HepG2 (cell line): ENCODE results near the gene FOXK2. TPM values are rescaled to one million over a fixed set of nuclear protein-coding genes. Genes with fewer than 3 reads are reported as not detected.

Source experiments
- CBX1 ChIP-seq: IDR thresholded peaks from one replicate; pipeline ENCODE4 v1.6.1; 2016; ENCODE audit warnings: antibody characterized with exemption, low read depth
- FOXA1 ChIP-seq, 2 experiments: fragments of 450-650 bp in 1 of 2; sonication (generic) in 1 of 2; formaldehyde crosslinking in 1 of 2; IDR thresholded peaks; 2 replicates each; pipeline versions ENCODE4 v1.4.0 to v1.6.1; 2016 to 2020; ENCODE audit warnings: missing genetic modification reagents in 1 of 2
- GFI1 ChIP-seq: sonication (generic); formaldehyde crosslinking; IDR thresholded peaks from 2 replicates; pipeline ENCODE4 v1.5.0; 2020; ENCODE audit warnings: missing genetic modification reagents, mild to moderate bottlenecking, borderline replicate concordance
- HDAC6 ChIP-seq: fragments of 200-600 bp; sonication (generic); IDR thresholded peaks from 2 replicates; pipeline ENCODE4 v1.7.0; 2017; ENCODE audit warnings: mild to moderate bottlenecking, antibody characterized with exemption, low read length, low read depth
- NCOA5 ChIP-seq: sonication (generic); formaldehyde crosslinking; IDR thresholded peaks from 2 replicates; pipeline ENCODE4 v1.4.0; 2020; ENCODE audit warnings: missing genetic modification reagents
- PHF5A ChIP-seq: IDR thresholded peaks from one replicate; pipeline ENCODE4 v1.6.1; 2018; ENCODE audit warnings: low read depth, missing genetic modification reagents; ENCODE audit not compliant: unreplicated experiment
- POGZ ChIP-seq: sonication (generic); formaldehyde crosslinking; IDR thresholded peaks from 2 replicates; pipeline ENCODE4 v1.4.0; 2020; ENCODE audit warnings: mild to moderate bottlenecking, missing genetic modification reagents
- SIX1 ChIP-seq: sonication (generic); formaldehyde crosslinking; IDR thresholded peaks from 2 replicates; pipeline ENCODE4 v1.4.0; 2020; ENCODE audit warnings: missing genetic modification reagents, borderline replicate concordance
- SMC3 ChIP-seq: IDR thresholded peaks from 2 replicates; pipeline ENCODE4 v1.6.1; 2011; ENCODE audit warnings: low read length, improper control_type of control experiment
- SRSF4 ChIP-seq: fragments of 200-400 bp; formaldehyde crosslinking; IDR thresholded peaks from one replicate; pipeline ENCODE4 v1.6.1; 2018; ENCODE audit warnings: mild to moderate bottlenecking, low read depth, low read length, moderate library complexity; ENCODE audit not compliant: poor library complexity, severe bottlenecking
- SSRP1 ChIP-seq: IDR thresholded peaks from 2 replicates; pipeline ENCODE4 v1.6.1; 2016; ENCODE audit warnings: control low read depth
- SYNCRIP ChIP-seq: fragments of 200-400 bp; formaldehyde crosslinking; IDR thresholded peaks from 2 replicates; pipeline ENCODE4 v1.6.1; 2018; ENCODE audit warnings: mild to moderate bottlenecking, low read depth, low read length; ENCODE audit not compliant: insufficient read depth
- ZNF136 ChIP-seq: sonication (generic); formaldehyde crosslinking; IDR thresholded peaks from 2 replicates; pipeline ENCODE4 v1.8.1; 2022; ENCODE audit warnings: low read depth, mild to moderate bottlenecking, moderate library complexity, missing genetic modification reagents
- ZNF224 ChIP-seq: sonication (generic); formaldehyde crosslinking; IDR thresholded peaks from 2 replicates; pipeline ENCODE4 v1.5.0; 2020; ENCODE audit warnings: mild to moderate bottlenecking, missing genetic modification reagents
- ZNF563 ChIP-seq: sonication (generic); formaldehyde crosslinking; IDR thresholded peaks from 2 replicates; pipeline ENCODE4 v1.8.0; 2022; ENCODE audit warnings: mild to moderate bottlenecking, moderate library complexity, missing genetic modification reagents
- ZNF615 ChIP-seq: sonication (generic); formaldehyde crosslinking; IDR thresholded peaks from 2 replicates; pipeline ENCODE4 v1.5.0; 2020; ENCODE audit warnings: mild to moderate bottlenecking, missing genetic modification reagents, borderline replicate concordance
- ZNF644 ChIP-seq: IDR thresholded peaks from 2 replicates; pipeline ENCODE4 v1.6.1; 2016; ENCODE audit warnings: low read depth
- ZNF75D ChIP-seq: sonication (generic); formaldehyde crosslinking; IDR thresholded peaks from 2 replicates; pipeline ENCODE4 v1.8.1; 2023; ENCODE audit warnings: missing genetic modification reagents, mild to moderate bottlenecking, borderline replicate concordance
- ZNF781 ChIP-seq: sonication (generic); formaldehyde crosslinking; IDR thresholded peaks from 2 replicates; pipeline ENCODE4 v1.5.1; 2020; ENCODE audit warnings: borderline replicate concordance, mild to moderate bottlenecking, missing genetic modification reagents; ENCODE audit errors: not compliant biosample characterization
- polyA plus RNA-seq, 8 experiments: library from polyadenylated mRNA; depleted of rRNA in 3 of 8; stranded (reverse) in 7 of 8; unstranded in 1 of 8; fragments of >200 nt; fragmentation: Illumina TruSeq in 4 of 8; extraction: Trizol in 4 of 8; gene quantifications; 2 replicates each; pipeline versions ENCODE4 v1.2.1 to v1.2.3, GENCODE V29; 2011 to 2016; ENCODE audit warnings: low read depth in 4 of 8, missing spikeins in 1 of 8, mixed read lengths in 1 of 8; ENCODE audit not compliant: insufficient read depth in 1 of 8
- total RNA-seq, 5 experiments: library from RNA; depleted of rRNA; stranded (reverse); fragments of >200 nt; fragmentation: Illumina TruSeq; extraction: Trizol; gene quantifications; 2 replicates each; pipeline ENCODE4 v1.2.3, GENCODE V29; 2016; ENCODE audit warnings: low read depth in 1 of 5
- TF ChIP-seq, protein P1 (sequence below): sonication (generic); formaldehyde crosslinking; IDR thresholded peaks from 2 replicates; pipeline ENCODE4 v1.4.0; 2020; ENCODE audit warnings: low read depth, mild to moderate bottlenecking, missing genetic modification reagents
- TF ChIP-seq, protein P2 (sequence below): IDR thresholded peaks from 2 replicates; pipeline ENCODE4 v1.6.1; 2012; ENCODE audit warnings: low read length, improper control_type of control experiment
- TF ChIP-seq, protein P3 (sequence below): IDR thresholded peaks from 2 replicates; pipeline ENCODE4 v1.6.1; 2016
- TF ChIP-seq, protein P4 (sequence below): conservative IDR thresholded peaks from 2 replicates; pipeline ENCODE4 v1.6.1; 2018; ENCODE audit warnings: missing genetic modification reagents
- TF ChIP-seq, protein P5 (sequence below): IDR thresholded peaks from 2 replicates; pipeline ENCODE4 v1.6.1; 2012; ENCODE audit warnings: inconsistent platforms

The FOXK2 gene
- total and polyA plus RNA-seq, 2 of the 13 experiments (the other 11 are each of a cell fraction or from before 2014, with no cell fraction given), result 67.1 to 67.2 TPM

DNA sequence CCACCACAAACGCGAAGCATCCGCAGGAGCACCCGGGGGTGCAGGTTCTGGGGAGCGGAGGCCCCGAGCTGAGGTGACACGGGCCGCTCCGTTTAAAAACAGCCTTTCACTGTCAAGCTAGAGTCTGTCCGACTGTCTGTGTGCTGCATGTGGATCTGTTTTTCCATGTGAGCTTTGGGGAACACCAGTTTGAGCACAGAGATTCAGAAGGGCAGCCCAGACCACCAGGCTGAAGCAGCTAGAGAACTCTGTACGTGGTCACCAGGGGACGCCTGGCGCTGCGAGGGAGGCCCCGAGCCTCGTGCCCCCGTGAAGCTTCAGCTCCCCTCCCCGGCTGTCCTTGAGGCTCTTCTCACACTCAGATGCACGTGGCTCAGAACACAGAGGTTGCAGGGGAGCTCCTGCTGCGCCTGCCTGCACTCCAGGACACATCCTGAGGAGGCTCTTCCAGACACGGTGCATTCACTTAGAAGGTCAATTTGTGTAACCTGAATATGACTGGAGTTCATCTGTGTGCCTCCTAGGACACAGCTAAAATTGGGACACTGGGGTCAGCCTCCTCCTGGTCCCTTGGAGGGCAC, 15.7 kb upstream of the FOXK2 start (continued):
- TF ChIP-seq, protein P1, sequence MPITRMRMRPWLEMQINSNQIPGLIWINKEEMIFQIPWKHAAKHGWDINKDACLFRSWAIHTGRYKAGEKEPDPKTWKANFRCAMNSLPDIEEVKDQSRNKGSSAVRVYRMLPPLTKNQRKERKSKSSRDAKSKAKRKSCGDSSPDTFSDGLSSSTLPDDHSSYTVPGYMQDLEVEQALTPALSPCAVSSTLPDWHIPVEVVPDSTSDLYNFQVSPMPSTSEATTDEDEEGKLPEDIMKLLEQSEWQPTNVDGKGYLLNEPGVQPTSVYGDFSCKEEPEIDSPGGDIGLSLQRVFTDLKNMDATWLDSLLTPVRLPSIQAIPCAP (CRISPR knock-in tag), result no peak
- no peak for TF ChIP-seq CBX1
- TF ChIP-seq, protein P2, sequence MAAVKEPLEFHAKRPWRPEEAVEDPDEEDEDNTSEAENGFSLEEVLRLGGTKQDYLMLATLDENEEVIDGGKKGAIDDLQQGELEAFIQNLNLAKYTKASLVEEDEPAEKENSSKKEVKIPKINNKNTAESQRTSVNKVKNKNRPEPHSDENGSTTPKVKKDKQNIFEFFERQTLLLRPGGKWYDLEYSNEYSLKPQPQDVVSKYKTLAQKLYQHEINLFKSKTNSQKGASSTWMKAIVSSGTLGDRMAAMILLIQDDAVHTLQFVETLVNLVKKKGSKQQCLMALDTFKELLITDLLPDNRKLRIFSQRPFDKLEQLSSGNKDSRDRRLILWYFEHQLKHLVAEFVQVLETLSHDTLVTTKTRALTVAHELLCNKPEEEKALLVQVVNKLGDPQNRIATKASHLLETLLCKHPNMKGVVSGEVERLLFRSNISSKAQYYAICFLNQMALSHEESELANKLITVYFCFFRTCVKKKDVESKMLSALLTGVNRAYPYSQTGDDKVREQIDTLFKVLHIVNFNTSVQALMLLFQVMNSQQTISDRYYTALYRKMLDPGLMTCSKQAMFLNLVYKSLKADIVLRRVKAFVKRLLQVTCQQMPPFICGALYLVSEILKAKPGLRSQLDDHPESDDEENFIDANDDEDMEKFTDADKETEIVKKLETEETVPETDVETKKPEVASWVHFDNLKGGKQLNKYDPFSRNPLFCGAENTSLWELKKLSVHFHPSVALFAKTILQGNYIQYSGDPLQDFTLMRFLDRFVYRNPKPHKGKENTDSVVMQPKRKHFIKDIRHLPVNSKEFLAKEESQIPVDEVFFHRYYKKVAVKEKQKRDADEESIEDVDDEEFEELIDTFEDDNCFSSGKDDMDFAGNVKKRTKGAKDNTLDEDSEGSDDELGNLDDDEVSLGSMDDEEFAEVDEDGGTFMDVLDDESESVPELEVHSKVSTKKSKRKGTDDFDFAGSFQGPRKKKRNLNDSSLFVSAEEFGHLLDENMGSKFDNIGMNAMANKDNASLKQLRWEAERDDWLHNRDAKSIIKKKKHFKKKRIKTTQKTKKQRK, result no peak
- TF ChIP-seq SIX1 (CRISPR knock-in tag), result no peak
- TF ChIP-seq SRSF4, result no peak
- TF ChIP-seq ZNF75D (CRISPR knock-in tag), result 0 out of 2 replicates have a peak, but pooled peaks have one; percentile 80
- TF ChIP-seq POGZ (CRISPR knock-in tag), result 0 out of 2 replicates have a peak, but pooled peaks have one; percentile 37
- no peak for TF ChIP-seq SSRP1 (CRISPR knock-in tag)
- TF ChIP-seq ZNF136, result 0 out of 2 replicates have a peak, but pooled peaks have one; percentile 70
- TF ChIP-seq SYNCRIP, result no peak
- TF ChIP-seq ZNF644 (CRISPR knock-in tag), result no peak
- TF ChIP-seq, protein P3, sequence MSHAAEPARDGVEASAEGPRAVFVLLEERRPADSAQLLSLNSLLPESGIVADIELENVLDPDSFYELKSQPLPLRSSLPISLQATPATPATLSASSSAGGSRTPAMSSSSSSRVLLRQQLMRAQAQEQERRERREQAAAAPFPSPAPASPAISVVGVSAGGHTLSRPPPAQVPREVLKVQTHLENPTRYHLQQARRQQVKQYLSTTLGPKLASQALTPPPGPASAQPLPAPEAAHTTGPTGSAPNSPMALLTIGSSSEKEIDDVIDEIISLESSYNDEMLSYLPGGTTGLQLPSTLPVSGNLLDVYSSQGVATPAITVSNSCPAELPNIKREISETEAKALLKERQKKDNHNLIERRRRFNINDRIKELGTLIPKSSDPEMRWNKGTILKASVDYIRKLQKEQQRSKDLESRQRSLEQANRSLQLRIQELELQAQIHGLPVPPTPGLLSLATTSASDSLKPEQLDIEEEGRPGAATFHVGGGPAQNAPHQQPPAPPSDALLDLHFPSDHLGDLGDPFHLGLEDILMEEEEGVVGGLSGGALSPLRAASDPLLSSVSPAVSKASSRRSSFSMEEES (CRISPR knock-in tag), result peak; percentile 86
- TF ChIP-seq NCOA5, result no peak
- TF ChIP-seq ZNF563 (CRISPR knock-in tag), result no peak
- no peak for TF ChIP-seq FOXA1 (IDR thresholded peaks at IDR 0.05)
- no peak for TF ChIP-seq FOXA1 (CRISPR knock-in tag; IDR thresholded peaks at IDR 0.05)
- TF ChIP-seq PHF5A (CRISPR knock-in tag), result no peak
- no peak for TF ChIP-seq SMC3
- peak; percentile 52; the same call in 1 of the 2 replicates for TF ChIP-seq ZNF224 (CRISPR knock-in tag)
- TF ChIP-seq, protein P4, sequence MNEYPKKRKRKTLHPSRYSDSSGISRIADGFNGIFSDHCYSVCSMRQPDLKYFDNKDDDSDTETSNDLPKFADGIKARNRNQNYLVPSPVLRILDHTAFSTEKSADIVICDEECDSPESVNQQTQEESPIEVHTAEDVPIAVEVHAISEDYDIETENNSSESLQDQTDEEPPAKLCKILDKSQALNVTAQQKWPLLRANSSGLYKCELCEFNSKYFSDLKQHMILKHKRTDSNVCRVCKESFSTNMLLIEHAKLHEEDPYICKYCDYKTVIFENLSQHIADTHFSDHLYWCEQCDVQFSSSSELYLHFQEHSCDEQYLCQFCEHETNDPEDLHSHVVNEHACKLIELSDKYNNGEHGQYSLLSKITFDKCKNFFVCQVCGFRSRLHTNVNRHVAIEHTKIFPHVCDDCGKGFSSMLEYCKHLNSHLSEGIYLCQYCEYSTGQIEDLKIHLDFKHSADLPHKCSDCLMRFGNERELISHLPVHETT (CRISPR knock-in tag), result 0 out of 2 replicates have a peak, but pooled peaks have one; percentile 50
- peak; percentile 94 for TF ChIP-seq ZNF781 (CRISPR knock-in tag)
- TF ChIP-seq HDAC6, result no peak
- TF ChIP-seq, protein P5, sequence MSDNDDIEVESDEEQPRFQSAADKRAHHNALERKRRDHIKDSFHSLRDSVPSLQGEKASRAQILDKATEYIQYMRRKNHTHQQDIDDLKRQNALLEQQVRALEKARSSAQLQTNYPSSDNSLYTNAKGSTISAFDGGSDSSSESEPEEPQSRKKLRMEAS, result peak; percentile 98
- no peak for TF ChIP-seq ZNF615 (CRISPR knock-in tag)
- TF ChIP-seq GFI1 (CRISPR knock-in tag), result no peak
